ENCODE measurements around the gene BYSL.
"Not testable (repeated sequence)": the region's sequence is repeated elsewhere in the genome, so short reads cannot be mapped to it uniquely, and the experiment has no call there.

Gene BYSL

GRCh38 chr6:41941280-41942066 is 20.2 kb downstream of the BYSL start, which contains the start of gene CCND3:
Gene CCND3, minus strand, starts transcription at chr6:41941808. Its CDS starts 159 bp downstream, at chr6:41941649.
- DNase-seq (ENCODE audit: low spot score) = peak; percentile 90
- H3K27ac ChIP-seq = peak within 1 kb of the TSS; percentile 61 to 87
- H3K4me3 ChIP-seq = peak within 1 kb of the TSS; percentile 92
- TF ChIP-seq CTCF (IDR thresholded peaks at IDR 0.05) = no peak

GRCh38 chr6:41942067-41942851 is 21.0 kb downstream of the BYSL start:
- Histone ChIP-seq H3K4me3 (peak overlapping the region; percentile 92), H3K27ac (peak overlapping the region; percentile 61 to 87)
- TF ChIP-seq CTCF (IDR thresholded peaks at IDR 0.05) = no peak
- no peak for DNase-seq (ENCODE audit: low spot score)

GRCh38 chr6:41942882-41943281 is 21.6 kb downstream of the BYSL start:
- DNase-seq (ENCODE audit: low spot score); H3K27ac ChIP-seq: not testable (repeated sequence)

GRCh38 chr6:41943456-41943855 is 22.2 kb downstream of the BYSL start:
- no peak for DNase-seq (ENCODE audit: low spot score)
- H3K27ac ChIP-seq = no peak overlapping the region
- no peak overlapping the region for H3K4me3 ChIP-seq
- no peak for TF ChIP-seq CTCF (IDR thresholded peaks at IDR 0.05)

More at GRCh38 chr6:41942882-41943281, 21.6 kb downstream of the BYSL start:
- not testable (repeated sequence) for H3K4me3 ChIP-seq

- no peak for TF ChIP-seq CTCF (IDR thresholded peaks at IDR 0.05)
- no peak overlapping the region for H3K27ac ChIP-seq
- H3K4me3 ChIP-seq = no peak overlapping the region
- DNase-seq (ENCODE audit: low spot score) = no peak
Measured at GRCh38 chr6:41947581-41948220, 26.4 kb downstream of the BYSL start.

- no peak overlapping the region for H3K4me3 ChIP-seq
- no peak for TF ChIP-seq CTCF (IDR thresholded peaks at IDR 0.05)
- H3K27ac ChIP-seq = no peak overlapping the region
- DNase-seq (ENCODE audit: low spot score) = no peak
Measured at GRCh38 chr6:41954668-41955067, 33.4 kb downstream of the BYSL start.

- Histone ChIP-seq H3K27ac (no peak overlapping the region), H3K4me3 (no peak overlapping the region)
- no peak for TF ChIP-seq CTCF (IDR thresholded peaks at IDR 0.05)
- DNase-seq (ENCODE audit: low spot score) = no peak
Measured at GRCh38 chr6:41955412-41955811, 34.1 kb downstream of the BYSL start.
